B cell (primary cell): ENCODE measurements around the gene MRPL32. TPM values are rescaled to one million over a fixed set of nuclear protein-coding genes. Genes with fewer than 3 reads are reported as not detected.

Experiments
- ATAC-seq: fragments of 200-7000 bp; cut with Tn5 transposase; one replicate; pipeline ENCODE4 v1.10.0; 2021; ENCODE audit warnings: low read depth, mild to moderate bottlenecking, moderate number of reproducible peaks, moderate library complexity
- CTCF ChIA-PET: fragments of 350-600 bp; sonication (Branson Sonifier 250); formaldehyde crosslinking; loops from one replicate; lab custom pipeline; 2021; ENCODE audit warnings: antibody characterized with exemption, inconsistent platforms; lab: Charles Lee
- POLR2A ChIA-PET: fragments of 350-600 bp; sonication (Branson Sonifier 250); formaldehyde crosslinking; loops from one replicate; lab custom pipeline; 2021; ENCODE audit warnings: antibody characterized with exemption; lab: Charles Lee
- DNase-seq: peaks from one replicate; pipeline ENCODE4 v3.0.0; 2013
- H2AFZ ChIP-seq: 2 replicates; pipeline ENCODE4 v1.6.1; 2012; ENCODE audit warnings: mild to moderate bottlenecking, low read depth, low read length; ENCODE audit not compliant: insufficient read depth, poor library complexity, severe bottlenecking
- H3K27ac ChIP-seq, 2 donors: 1 replicate in 1 of 2; 2 replicates in 1 of 2; pipeline ENCODE4 v1.5.1; 2012 to 2013; ENCODE audit warnings: low read length in 2 of 2, mild to moderate bottlenecking in 2 of 2, moderate library complexity in 1 of 2
- H3K27me3 ChIP-seq, 4 experiments: fragments of 200-600 bp in 1 of 4; sonication (generic) in 1 of 4; replicated peaks in 1 of 4; 1 replicate in 2 of 4; 2 replicates in 2 of 4; pipeline versions ENCODE4 v1.6.1 to v1.7.0; 2013 to 2016; ENCODE audit warnings: low read length in 3 of 4, mild to moderate bottlenecking in 2 of 4, mixed read lengths in 1 of 4, moderate library complexity in 1 of 4; ENCODE audit not compliant: insufficient read depth in 4 of 4, control insufficient read depth in 3 of 4; ENCODE audit errors: control extremely low read depth in 1 of 4
- H3K36me3 ChIP-seq, 2 experiments: replicated peaks in 1 of 2; 1 replicate in 1 of 2; 2 replicates in 1 of 2; pipeline versions ENCODE4 v1.6.1 to v1.7.1; 2013; ENCODE audit warnings: low read length in 1 of 2; ENCODE audit not compliant: insufficient read depth in 2 of 2, control insufficient read depth in 1 of 2; ENCODE audit errors: control extremely low read depth in 1 of 2, extremely low read depth in 1 of 2
- H3K4me1 ChIP-seq, 2 donors: fragments of 200-600 bp in 1 of 2; sonication (generic) in 1 of 2; 1 replicate in 1 of 2; 2 replicates in 1 of 2; pipeline versions ENCODE4 v1.5.1 to v1.6.1; 2013 to 2017; ENCODE audit warnings: low read length in 2 of 2; ENCODE audit not compliant: control insufficient read depth in 2 of 2, insufficient read depth in 2 of 2
- H3K4me2 ChIP-seq: replicated peaks from 2 replicates; pipeline ENCODE3; 2012; ENCODE audit warnings: mild to moderate bottlenecking, low read depth, low read length; ENCODE audit not compliant: poor library complexity, severe bottlenecking
- H3K4me3 ChIP-seq, 5 experiments: fragments of 200-600 bp in 1 of 5; sonication (generic) in 1 of 5; 1 replicate in 3 of 5; 2 replicates in 2 of 5; pipeline versions ENCODE4 v1.5.1 to v1.7.0; 2011 to 2016; ENCODE audit warnings: low read length in 4 of 5, mild to moderate bottlenecking in 4 of 5, low read depth in 2 of 5, control low read depth in 1 of 5, moderate library complexity in 1 of 5; ENCODE audit not compliant: insufficient read depth in 1 of 5; ENCODE audit errors: control extremely low read depth in 1 of 5, extremely low read depth in 1 of 5
- H3K79me2 ChIP-seq: fragments of 200-600 bp; sonication (generic); one replicate; pipeline ENCODE4 v1.6.0; 2016; ENCODE audit warnings: low read length; ENCODE audit not compliant: control insufficient read depth, insufficient read depth
- H3K9ac ChIP-seq: fragments of 200-600 bp; sonication (generic); 2 replicates; pipeline ENCODE4 v1.6.1; 2017; ENCODE audit warnings: mild to moderate bottlenecking, low read length, moderate library complexity
- H3K9me3 ChIP-seq, 3 donors: one replicate each; pipeline versions ENCODE4 v1.6.1 to v1.7.1; 2013; ENCODE audit warnings: low read length in 2 of 3; ENCODE audit not compliant: control insufficient read depth in 2 of 3, insufficient read depth in 1 of 3; ENCODE audit errors: control extremely low read depth in 1 of 3
- H4K20me1 ChIP-seq: 2 replicates; pipeline ENCODE4 v1.6.0; 2012; ENCODE audit warnings: mild to moderate bottlenecking, low read length; ENCODE audit not compliant: insufficient read depth, control insufficient read depth, poor library complexity, severe bottlenecking
- H3K27ac Mint-ChIP-seq: one replicate; pipeline ENCODE4 v1.8.0; 2021; ENCODE audit warnings: mixed read lengths
- H3K27me3 Mint-ChIP-seq: one replicate; pipeline ENCODE4 v1.8.0; 2021; ENCODE audit warnings: mixed read lengths
- H3K4me1 Mint-ChIP-seq: one replicate; pipeline ENCODE4 v1.8.0; 2021; ENCODE audit warnings: mixed read lengths
- H3K4me3 Mint-ChIP-seq: one replicate; pipeline ENCODE4 v1.8.0; 2021; ENCODE audit warnings: mixed read lengths
- H3K9me3 Mint-ChIP-seq: one replicate; pipeline ENCODE4 v1.8.0; 2022; ENCODE audit warnings: mixed read lengths; ENCODE audit not compliant: insufficient read depth
- CTCF ChIP-seq: fragments of 200-600 bp; IDR thresholded peaks from one replicate; pipeline ENCODE4 v1.8.0; 2022; ENCODE audit warnings: antibody characterized with exemption, mild to moderate bottlenecking
- EZH2 ChIP-seq: IDR thresholded peaks from 2 replicates; pipeline ENCODE4 v1.6.1; 2012; ENCODE audit warnings: borderline replicate concordance, low read depth, mild to moderate bottlenecking, moderate library complexity, low read length; ENCODE audit not compliant: insufficient read depth, poor library complexity, severe bottlenecking
- WGBS: methylation state at CpG from one replicate; pipeline ENCODE4 v1.1.5; 2013; ENCODE audit warnings: missing lambda C conversion rate; ENCODE audit not compliant: insufficient coverage; 5-methylcytosine and 5-hydroxymethylcytosine counted together
- intact Hi-C: fragments of 100-400 bp; cut with micrococcal nuclease; formaldehyde crosslinking; loops from one replicate; pipeline ENCODE4 v1.10.0; 2022
- polyA plus RNA-seq: library from polyadenylated mRNA; depleted of rRNA; stranded (reverse); fragments of >200 nt; gene quantifications from 2 replicates; pipeline ENCODE4 v1.2.3, GENCODE V29; 2012
- total RNA-seq, 2 donors: library from RNA; stranded (reverse); fragments of 120-200 nt in 1 of 2; gene quantifications; 1 replicate in 1 of 2; 2 replicates in 1 of 2; pipeline versions ENCODE4 v1.2.3 to v1.2.4, GENCODE V29; 2013 to 2022

MRPL32 gene
- total and polyA plus RNA-seq, 2 donors (not counting 1 experiment from before 2014, with no cell fraction given), result 25.3 to 31.7 TPM

- CTCF ChIA-PET, result no interaction called here
- H3K36me3 ChIP-seq, result no peaks in the 10 kb centered on the region
- POLR2A ChIA-PET, result no interaction called here
- intact Hi-C loops, result no loop called here
- 80% methylated on average over 1 of the region's 1 CpG for WGBS
- Mint-ChIP-seq H3K9me3 (no peaks in the 10 kb centered on the region), H3K4me3 (no peak overlapping the region), H3K4me1 (no peaks in the 10 kb centered on the region), H3K27ac (no peak overlapping the region), H3K27me3 (peaks cover 17% of the 10 kb centered on the region)
- no peak for ATAC-seq
- no peak for DNase-seq
- no peaks in the 10 kb centered on the region for H3K27me3 ChIP-seq
- no peaks in the 10 kb centered on the region for H3K4me1 ChIP-seq
- no peak overlapping the region for H3K4me3 ChIP-seq
- H3K9me3 ChIP-seq, result peaks cover 0 to 2% (median 0%) of the 10 kb centered on the region in 3 donors
- H3K4me2 ChIP-seq, result no peak overlapping the region
- TF ChIP-seq CTCF (no peak), EZH2 (no peak)
- H3K9ac ChIP-seq, result no peak overlapping the region
- H4K20me1 ChIP-seq, result no peaks in the 10 kb centered on the region
- H3K79me2 ChIP-seq, result no peaks in the 10 kb centered on the region
- H2AFZ ChIP-seq, result no peak overlapping the region
- no peak overlapping the region for H3K27ac ChIP-seq
Observed at GRCh38 chr7:42984137-42984536, 52.0 kb downstream of the MRPL32 start.

GRCh38 chr7:42986213-42986612, 54.0 kb downstream of the MRPL32 start:
- no peak overlapping the region for H3K4me3 ChIP-seq
- peaks cover 0 to 2% (median 0%) of the 10 kb centered on the region in 3 donors for H3K9me3 ChIP-seq
- ATAC-seq (no peak), DNase-seq (no peak)
- Mint-ChIP-seq H3K27me3 (peaks cover 11% of the 10 kb centered on the region), H3K9me3 (no peaks in the 10 kb centered on the region), H3K4me1 (no peaks in the 10 kb centered on the region), H3K27ac (no peak overlapping the region), H3K4me3 (no peak overlapping the region)
- H3K36me3 ChIP-seq, result no peaks in the 10 kb centered on the region
- no peak overlapping the region for H2AFZ ChIP-seq
- H4K20me1 ChIP-seq, result no peaks in the 10 kb centered on the region
- TF ChIP-seq CTCF (no peak), EZH2 (no peak)
- intact Hi-C loops, result no loop called here
- no peaks in the 10 kb centered on the region for H3K27me3 ChIP-seq
- 100% methylated on average over 3 of the region's 6 CpGs for WGBS
- H3K79me2 ChIP-seq, result no peaks in the 10 kb centered on the region
- no peak overlapping the region for H3K9ac ChIP-seq
- ChIA-PET CTCF (no interaction called here), POLR2A (no interaction called here)
- H3K4me2 ChIP-seq, result no peak overlapping the region
- no peak overlapping the region for H3K27ac ChIP-seq
- no peaks in the 10 kb centered on the region for H3K4me1 ChIP-seq
